ENCODE results near the gene MYDGF.
A peak's percentile ranks its signal among the peaks of the same experiment; 100 is the strongest.

Gene MYDGF

GRCh38 chr19:4647676-4648644 is 22.2 kb downstream of the MYDGF start:
- DNase-seq (ENCODE audit: low read depth in 2 of 3, low spot score in 1 of 3), result no peak

GRCh38 chr19:4645718-4646117 is 24.4 kb downstream of the MYDGF start:
- no peak for DNase-seq (ENCODE audit: low read depth in 2 of 3, low spot score in 1 of 3)

- no peak for DNase-seq (ENCODE audit: low read depth in 2 of 3, low spot score in 1 of 3)
Observed at GRCh38 chr19:4642625-4643024, 27.5 kb downstream of the MYDGF start.

GRCh38 chr19:4641132-4641531 is 29.0 kb downstream of the MYDGF start:
- DNase-seq (ENCODE audit: low read depth in 2 of 3, low spot score in 1 of 3), result no peak

GRCh38 chr19:4640247-4641000 is 29.7 kb downstream of the MYDGF start:
- no peak for DNase-seq (ENCODE audit: low read depth in 2 of 3, low spot score in 1 of 3)

GRCh38 chr19:4639531-4640246 is 30.5 kb downstream of the MYDGF start:
- DNase-seq (ENCODE audit: low read depth in 2 of 3, low spot score in 1 of 3), result no peak

GRCh38 chr19:4638828-4639530 is 31.2 kb downstream of the MYDGF start, which contains the start of gene TNFAIP8L1:
Gene TNFAIP8L1, plus strand, starts transcription at chr19:4639516. Its CDS starts 12,354 bp downstream, at chr19:4651870.
- peak; percentile 98 to 99 (median 98) for DNase-seq (ENCODE audit: low read depth in 2 of 3, low spot score in 1 of 3)

- DNase-seq (ENCODE audit: low read depth in 2 of 3, low spot score in 1 of 3), result no peak
Observed at GRCh38 chr19:4638317-4638716, 31.8 kb downstream of the MYDGF start.

- DNase-seq (ENCODE audit: low read depth in 2 of 3, low spot score in 1 of 3), result no peak
Observed at GRCh38 chr19:4636761-4637160, 33.4 kb downstream of the MYDGF start.

GRCh38 chr19:4636151-4636717 is 33.9 kb downstream of the MYDGF start:
- DNase-seq (ENCODE audit: low read depth in 2 of 3, low spot score in 1 of 3), result peak; percentile 43 to 77 (median 76)

- no peak for DNase-seq (ENCODE audit: low read depth in 2 of 3, low spot score in 1 of 3)
Observed at GRCh38 chr19:4635754-4636116, 34.4 kb downstream of the MYDGF start.

GRCh38 chr19:4633140-4633967 is 36.8 kb downstream of the MYDGF start:
- DNase-seq (ENCODE audit: low read depth in 2 of 3, low spot score in 1 of 3), result peak; percentile 24 to 42 (median 34)

GRCh38 chr19:4624733-4625362 is 45.3 kb downstream of the MYDGF start:
- no peak for DNase-seq (ENCODE audit: low read depth in 2 of 3, low spot score in 1 of 3)

- no peak for DNase-seq (ENCODE audit: low read depth in 2 of 3, low spot score in 1 of 3)
Observed at GRCh38 chr19:4624301-4624700, 45.8 kb downstream of the MYDGF start.

- DNase-seq (ENCODE audit: low read depth in 2 of 3, low spot score in 1 of 3), result no peak
Observed at GRCh38 chr19:4622695-4623421, 47.3 kb downstream of the MYDGF start.

GRCh38 chr19:4620675-4621074 is 49.5 kb downstream of the MYDGF start:
- no peak for DNase-seq (ENCODE audit: low read depth in 2 of 3, low spot score in 1 of 3)

GRCh38 chr19:4619668-4620294 is 50.4 kb downstream of the MYDGF start:
- no peak for DNase-seq (ENCODE audit: low read depth in 2 of 3, low spot score in 1 of 3)

- DNase-seq (ENCODE audit: low read depth in 2 of 3, low spot score in 1 of 3), result no peak
Observed at GRCh38 chr19:4618019-4618418, 52.1 kb downstream of the MYDGF start.

Measured in stimulated activated CD4-positive, alpha-beta T cell treated with anti-CD3 and anti-CD28 coated beads, Interleukin-12 subunit alpha, Interleukin-12 subunit beta, amount 100 ng/mL, for 48 hours (primary cell).